Sigmoid colon (tissue), 7 donors: ENCODE data around the gene ASB3. TPM values are rescaled to one million over a fixed set of nuclear protein-coding genes. Genes with fewer than 3 reads are reported as not detected.
"Not testable (repeated sequence)": the region's sequence is repeated elsewhere in the genome, so short reads cannot be mapped to it uniquely, and the experiment has no call there.

Experiments used
- DNase-seq: peaks from one replicate; pipeline ENCODE4 v3.0.0-alpha.2; 2019
- H3K27ac ChIP-seq, 4 donors: fragments of 200-600 bp; sonication (generic); one replicate each; pipeline ENCODE4 v1.5.1; 2016 to 2019; ENCODE audit warnings: mild to moderate bottlenecking in 1 of 4
- H3K27me3 ChIP-seq, 3 donors: fragments of 200-600 bp; sonication (generic); one replicate each; pipeline ENCODE4 v1.5.1; 2019; ENCODE audit warnings: mild to moderate bottlenecking in 1 of 3
- H3K36me3 ChIP-seq, 4 donors: fragments of 200-600 bp; sonication (generic); one replicate each; pipeline ENCODE4 v1.5.1; 2016 to 2019
- H3K4me1 ChIP-seq, 4 donors: fragments of 200-600 bp; sonication (generic); one replicate each; pipeline ENCODE4 v1.5.1; 2017 to 2019
- H3K4me3 ChIP-seq, 4 donors: fragments of 200-600 bp; sonication (generic); one replicate each; pipeline ENCODE4 v1.5.1; 2017 to 2019; ENCODE audit warnings: mild to moderate bottlenecking in 2 of 4, moderate library complexity in 1 of 4
- H3K9me3 ChIP-seq, 4 donors: fragments of 200-600 bp in 3 of 4; sonication (generic) in 3 of 4; one replicate each; pipeline versions ENCODE4 v1.5.1 to v1.6.1; 2013 to 2019
- EP300 ChIP-seq, 4 donors: sonication (generic); formaldehyde crosslinking; IDR thresholded peaks; one replicate each; pipeline ENCODE4 v1.6.1; 2017; ENCODE audit warnings: antibody characterized with exemption in 4 of 4
- POLR2A ChIP-seq, 2 donors: fragments of 450-650 bp; IDR thresholded peaks; one replicate each; pipeline ENCODE4 v1.6.1; 2016; ENCODE audit warnings: antibody characterized with exemption in 2 of 2, mild to moderate bottlenecking in 2 of 2, moderate library complexity in 2 of 2
- POLR2AphosphoS5 ChIP-seq, 4 donors: sonication (generic); formaldehyde crosslinking; IDR thresholded peaks; one replicate each; pipeline ENCODE4 v1.6.1; 2017; ENCODE audit warnings: antibody characterized with exemption in 4 of 4
- WGBS, 2 donors: extraction: QIAGEN DNeasy Blood & Tissue Kit; methylation state at CpG; one replicate each; pipeline ENCODE4 v1.1.7; 2013; 5-methylcytosine and 5-hydroxymethylcytosine counted together
- intact Hi-C: fragments of 100-400 bp; cut with DNase I; formaldehyde crosslinking; loops from one replicate; pipeline ENCODE4 v1.15.1; 2023
- polyA plus RNA-seq, 3 donors: library from polyadenylated mRNA; stranded (reverse); fragments of 200-250 nt; gene quantifications; one replicate each; pipeline ENCODE4 v1.2.3, GENCODE V29; 2013
- total RNA-seq, 4 donors: library from RNA; depleted of rRNA; stranded (reverse); fragments of >200 nt; gene quantifications; one replicate each; pipeline ENCODE4 v1.1.0, GENCODE V29; 2016
- TF ChIP-seq, protein P1 (sequence below), 4 experiments: fragments of 450-650 bp in 3 of 4; fragments of 200-600 bp in 1 of 4; IDR thresholded peaks; one replicate each; pipeline ENCODE4 v1.5.1; 2016 to 2019; ENCODE audit warnings: antibody characterized with exemption in 4 of 4, mild to moderate bottlenecking in 3 of 4, moderate library complexity in 2 of 4
- donor health status: healthy with polysubstance abuse.
- donor health status: Bipolar disorder and iron deficiency.
- donor health status: healthy.

The ASB3 gene
- total and polyA plus RNA-seq, 7 donors = 2.8 to 25.7 (median 14.4) TPM

- 92 to 93% methylated on average over 15 of the region's 15 CpGs for WGBS, 2 donors
These were observed 17.3 kb downstream of the ASB3 start for GRCh38 chr2:53769318-53769945.

GRCh38 chr2:53768242-53768542 is 18.6 kb downstream of the ASB3 start:
- Histone ChIP-seq H3K27me3 (no peaks in the 10 kb centered on the region), H3K36me3 (peaks cover 0 to 2% (median under 1%) of the 10 kb centered on the region in 4 donors), H3K4me3 (peak overlapping the region; percentile 54 to 85 (median 80)), H3K9me3 (no peaks in the 10 kb centered on the region), H3K4me1 (peaks cover 0 to 18% (median 11%) of the 10 kb centered on the region in 4 donors), H3K27ac (peak overlapping the region; percentile 75 to 83 (median 78))
- WGBS, 2 donors = 1% methylated on average over 12 of the region's 12 CpGs
- no peak for DNase-seq
- TF ChIP-seq POLR2AphosphoS5 (IDR thresholded peaks at IDR 0.05) (no peak), EP300 (IDR thresholded peaks at IDR 0.05) (no peak), POLR2A (IDR thresholded peaks at IDR 0.05) (no peak)
- TF ChIP-seq, protein P1, sequence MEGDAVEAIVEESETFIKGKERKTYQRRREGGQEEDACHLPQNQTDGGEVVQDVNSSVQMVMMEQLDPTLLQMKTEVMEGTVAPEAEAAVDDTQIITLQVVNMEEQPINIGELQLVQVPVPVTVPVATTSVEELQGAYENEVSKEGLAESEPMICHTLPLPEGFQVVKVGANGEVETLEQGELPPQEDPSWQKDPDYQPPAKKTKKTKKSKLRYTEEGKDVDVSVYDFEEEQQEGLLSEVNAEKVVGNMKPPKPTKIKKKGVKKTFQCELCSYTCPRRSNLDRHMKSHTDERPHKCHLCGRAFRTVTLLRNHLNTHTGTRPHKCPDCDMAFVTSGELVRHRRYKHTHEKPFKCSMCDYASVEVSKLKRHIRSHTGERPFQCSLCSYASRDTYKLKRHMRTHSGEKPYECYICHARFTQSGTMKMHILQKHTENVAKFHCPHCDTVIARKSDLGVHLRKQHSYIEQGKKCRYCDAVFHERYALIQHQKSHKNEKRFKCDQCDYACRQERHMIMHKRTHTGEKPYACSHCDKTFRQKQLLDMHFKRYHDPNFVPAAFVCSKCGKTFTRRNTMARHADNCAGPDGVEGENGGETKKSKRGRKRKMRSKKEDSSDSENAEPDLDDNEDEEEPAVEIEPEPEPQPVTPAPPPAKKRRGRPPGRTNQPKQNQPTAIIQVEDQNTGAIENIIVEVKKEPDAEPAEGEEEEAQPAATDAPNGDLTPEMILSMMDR (IDR thresholded peaks at IDR 0.05) = no peak
- intact Hi-C loops = loop anchor here (10.0 kb wide), 1 partner anchor 343 kb away; no protein-coding TSS in a partner anchor

More at GRCh38 chr2:53769318-53769945, 17.3 kb downstream of the ASB3 start:
- Histone ChIP-seq H3K4me1 (peaks cover 0 to 18% (median 11%) of the 10 kb centered on the region in 4 donors), H3K36me3 (no peaks in the 10 kb centered on the region), H3K4me3 (no peak overlapping the region), H3K27me3 (no peaks in the 10 kb centered on the region), H3K27ac (no peak overlapping the region), H3K9me3 (no peaks in the 10 kb centered on the region)
- TF ChIP-seq POLR2A (IDR thresholded peaks at IDR 0.05) (no peak), POLR2AphosphoS5 (IDR thresholded peaks at IDR 0.05) (no peak), EP300 (IDR thresholded peaks at IDR 0.05) (no peak)
- TF ChIP-seq, protein P1 (IDR thresholded peaks at IDR 0.05) = no peak
- intact Hi-C loops = loop anchor here (10.0 kb wide), 1 partner anchor 345 kb away; no protein-coding TSS in a partner anchor
- no peak for DNase-seq

DNA sequence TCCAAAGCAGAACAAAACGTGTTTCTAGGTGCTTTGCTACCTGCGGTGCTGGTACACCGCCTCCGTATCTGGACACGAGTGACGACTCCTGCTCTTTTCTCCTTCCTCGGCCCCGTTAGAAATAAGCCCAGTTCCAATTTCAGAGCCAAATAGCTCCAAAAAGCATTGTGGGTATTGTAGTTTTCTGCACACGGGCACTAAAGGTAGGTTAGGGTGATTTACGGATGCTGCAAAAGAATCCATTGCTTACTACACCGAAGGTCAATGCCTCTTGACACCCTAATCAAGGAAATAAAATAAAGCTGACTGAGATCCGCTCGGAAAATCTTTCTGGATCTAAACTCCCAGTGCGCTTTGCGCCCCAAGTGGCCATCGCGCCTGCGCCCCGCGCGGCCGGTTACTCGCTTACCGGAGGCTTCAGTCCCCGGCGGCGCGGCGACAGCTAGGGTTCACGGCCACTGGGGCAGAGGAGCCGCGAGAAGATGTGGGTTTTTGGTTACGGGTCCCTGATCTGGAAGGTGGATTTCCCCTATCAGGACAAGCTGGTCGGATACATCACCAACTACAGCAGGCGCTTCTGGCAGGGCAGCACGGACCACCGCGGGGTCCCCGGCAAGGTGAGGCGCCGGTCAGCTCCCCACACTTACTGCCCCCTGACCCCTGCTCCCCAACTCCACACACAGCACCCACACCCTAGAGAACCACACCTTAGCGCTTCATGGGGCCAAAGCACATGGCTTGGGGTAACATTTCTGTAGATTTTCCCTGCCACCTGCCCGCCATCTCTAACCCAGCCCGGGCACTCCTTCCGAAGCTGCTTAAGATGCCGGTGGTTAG is 19.1 kb downstream of the ASB3 start, which contains the start of gene CHAC2:
Gene CHAC2 (plus strand): TSS at position 400 of the 837 bp plus-strand sequence. CDS start 83 bp downstream, at position 483.
- Histone ChIP-seq H3K4me1 (peaks cover 0 to 18% (median 11%) of the 10 kb centered on the region in 4 donors), H3K27ac (peak within 1 kb of the TSS; percentile 75 to 83 (median 78)), H3K9me3 (no peaks in the 10 kb centered on the region), H3K36me3 (peaks cover 0 to 8% (median 4%) of the 10 kb centered on the region in 4 donors), H3K4me3 (peak within 1 kb of the TSS; percentile 54 to 85 (median 80)), H3K27me3 (no peaks in the 10 kb centered on the region)
- TF ChIP-seq, protein P1 (IDR thresholded peaks at IDR 0.05) = peak in 3 of 4 experiments; percentile 33 to 52 (median 48)
- TF ChIP-seq POLR2A (IDR thresholded peaks at IDR 0.05) (no peak), POLR2AphosphoS5 (IDR thresholded peaks at IDR 0.05) (peak in 3 of 4 donors; percentile 42 to 62 (median 55)), EP300 (IDR thresholded peaks at IDR 0.05) (no peak)
- intact Hi-C loops = loop anchor here (10.0 kb wide), 1 partner anchor 343 kb away; no protein-coding TSS in a partner anchor
- DNase-seq = peak; percentile 89
- 0% methylated on average over 46 of the region's 46 CpGs for WGBS, 2 donors

- intact Hi-C loops = loop anchor here (10.0 kb wide), 1 partner anchor 341 kb away; no protein-coding TSS in a partner anchor
- Histone ChIP-seq H3K36me3 (peaks cover 0 to 12% (median 4%) of the 10 kb centered on the region in 4 donors), H3K4me3 (no peak overlapping the region), H3K4me1 (peaks cover 0 to 18% (median 11%) of the 10 kb centered on the region in 4 donors), H3K27me3 (no peaks in the 10 kb centered on the region), H3K27ac (no peak overlapping the region), H3K9me3 (no peaks in the 10 kb centered on the region)
- DNase-seq = no peak
- WGBS, 2 donors = 93 to 100% methylated on average over 1 of the region's 1 CpG
- TF ChIP-seq EP300 (IDR thresholded peaks at IDR 0.05) (no peak), POLR2A (IDR thresholded peaks at IDR 0.05) (no peak), POLR2AphosphoS5 (IDR thresholded peaks at IDR 0.05) (no peak)
- TF ChIP-seq, protein P1 (IDR thresholded peaks at IDR 0.05) = no peak
These were observed 21.0 kb downstream of the ASB3 start for GRCh38 chr2:53765767-53766166.

GRCh38 chr2:53757206-53757605 is 29.5 kb downstream of the ASB3 start:
- peaks cover 0 to 32% (median 1%) of the 10 kb centered on the region in 4 donors for H3K36me3 ChIP-seq
- H3K9me3 ChIP-seq, intact Hi-C loops, DNase-seq, H3K27me3 ChIP-seq, H3K4me3 ChIP-seq, H3K4me1 ChIP-seq, H3K27ac ChIP-seq: not testable (repeated sequence)
- 98% methylated on average over 14 of the region's 14 CpGs for WGBS, 2 donors
